ENCODE results near the gene CDT1.

Gene CDT1

GRCh38 chr16:88803264-88803987, at the start of gene CDT1:
Gene CDT1 (plus strand): TSS chr16:88803789. CDS start chr16:88803832, 43 bp downstream.
- TF ChIP-seq, protein P1, sequence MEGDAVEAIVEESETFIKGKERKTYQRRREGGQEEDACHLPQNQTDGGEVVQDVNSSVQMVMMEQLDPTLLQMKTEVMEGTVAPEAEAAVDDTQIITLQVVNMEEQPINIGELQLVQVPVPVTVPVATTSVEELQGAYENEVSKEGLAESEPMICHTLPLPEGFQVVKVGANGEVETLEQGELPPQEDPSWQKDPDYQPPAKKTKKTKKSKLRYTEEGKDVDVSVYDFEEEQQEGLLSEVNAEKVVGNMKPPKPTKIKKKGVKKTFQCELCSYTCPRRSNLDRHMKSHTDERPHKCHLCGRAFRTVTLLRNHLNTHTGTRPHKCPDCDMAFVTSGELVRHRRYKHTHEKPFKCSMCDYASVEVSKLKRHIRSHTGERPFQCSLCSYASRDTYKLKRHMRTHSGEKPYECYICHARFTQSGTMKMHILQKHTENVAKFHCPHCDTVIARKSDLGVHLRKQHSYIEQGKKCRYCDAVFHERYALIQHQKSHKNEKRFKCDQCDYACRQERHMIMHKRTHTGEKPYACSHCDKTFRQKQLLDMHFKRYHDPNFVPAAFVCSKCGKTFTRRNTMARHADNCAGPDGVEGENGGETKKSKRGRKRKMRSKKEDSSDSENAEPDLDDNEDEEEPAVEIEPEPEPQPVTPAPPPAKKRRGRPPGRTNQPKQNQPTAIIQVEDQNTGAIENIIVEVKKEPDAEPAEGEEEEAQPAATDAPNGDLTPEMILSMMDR (conservative IDR thresholded peaks at IDR 0.05): no peak
- peak within 1 kb of the TSS; percentile 39; the same call in 1 of the 2 replicates for H3K27ac ChIP-seq

- TF ChIP-seq, protein P1 (conservative IDR thresholded peaks at IDR 0.05): no peak
- H3K27ac ChIP-seq: no peak overlapping the region
Measured at GRCh38 chr16:88754109-88754911, 49.3 kb upstream of the CDT1 start.

GRCh38 chr16:88754912-88755744, 48.5 kb upstream of the CDT1 start:
- no peak overlapping the region for H3K27ac ChIP-seq
- TF ChIP-seq, protein P1 (conservative IDR thresholded peaks at IDR 0.05): no peak

DNA sequence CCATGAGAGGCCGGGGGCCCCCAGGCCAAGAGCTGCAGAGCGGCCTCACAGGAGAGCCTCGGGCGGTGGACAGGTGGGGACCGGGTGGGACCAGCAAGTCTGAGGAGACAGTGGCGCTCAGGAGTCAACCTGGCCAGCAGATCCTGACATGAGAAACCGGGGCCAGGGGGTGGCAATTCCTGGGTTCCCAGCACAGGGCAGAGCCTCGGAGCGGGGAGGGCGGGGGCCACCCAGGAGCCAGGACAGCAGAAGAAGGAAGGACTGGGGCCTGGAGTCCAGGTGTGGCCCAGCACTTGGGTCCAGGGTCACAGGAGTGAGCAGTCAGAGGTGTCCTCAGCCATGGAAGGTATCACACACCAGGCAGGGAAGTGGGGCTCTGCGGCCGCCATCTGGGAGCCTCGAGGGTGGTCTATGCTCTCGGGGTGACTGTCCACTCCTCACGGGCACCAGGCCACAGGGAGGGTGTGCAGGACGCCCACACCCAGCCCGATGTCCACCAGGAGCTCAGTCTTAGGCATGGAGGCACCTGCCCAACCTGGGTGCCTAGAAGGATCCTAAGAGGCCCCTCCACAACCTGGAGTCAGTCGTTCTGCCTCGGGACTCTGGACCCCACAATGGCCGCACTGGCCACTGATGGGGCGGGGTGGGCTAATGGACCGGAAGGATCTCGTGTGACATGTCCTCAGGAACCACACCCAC, 47.7 kb upstream of the CDT1 start:
- TF ChIP-seq, protein P1 (conservative IDR thresholded peaks at IDR 0.05): no peak
- no peak overlapping the region for H3K27ac ChIP-seq

DNA sequence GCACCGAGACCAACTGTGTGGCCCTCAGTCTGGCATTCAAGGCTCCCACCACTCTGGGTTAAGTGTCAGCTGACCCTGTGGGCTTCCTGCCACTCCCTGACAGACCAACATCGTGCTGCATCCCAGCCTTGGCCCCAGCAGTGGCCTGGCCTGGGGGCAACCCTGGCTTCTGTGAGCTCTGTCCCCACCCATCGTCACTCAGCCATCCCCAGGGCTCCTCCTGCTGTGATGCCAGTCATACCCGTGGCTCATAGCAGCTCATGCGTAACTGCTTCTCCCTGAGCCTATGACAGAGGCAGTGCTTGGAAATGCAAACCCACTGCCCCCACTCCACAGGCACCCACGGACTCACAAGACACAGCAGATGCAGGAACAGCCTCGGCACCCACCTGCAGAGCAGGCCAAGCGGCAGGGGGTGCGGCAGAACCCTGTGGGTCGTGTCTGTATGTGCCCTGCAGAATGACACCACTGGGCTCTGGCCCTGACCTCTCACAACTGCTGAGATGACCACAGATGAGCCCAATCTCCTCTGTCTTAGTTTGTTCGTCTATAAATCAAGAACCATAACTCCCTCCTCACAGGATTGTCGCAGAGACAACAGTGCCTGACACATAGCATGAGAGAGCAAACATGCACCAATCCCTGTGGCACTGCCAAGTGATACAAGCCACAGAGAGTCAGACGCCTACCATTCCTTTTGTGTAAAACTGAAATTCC, 45.2 kb upstream of the CDT1 start:
- TF ChIP-seq, protein P1 (conservative IDR thresholded peaks at IDR 0.05): no peak
- peak overlapping the region; percentile 82 for H3K27ac ChIP-seq

GRCh38 chr16:88758944-88759244, 44.7 kb upstream of the CDT1 start:
- TF ChIP-seq, protein P1 (conservative IDR thresholded peaks at IDR 0.05): no peak
- H3K27ac ChIP-seq: peak overlapping the region; percentile 82
